Subcutaneous abdominal adipose tissue (tissue), 5 donors: ENCODE measurements around the gene MMP17.

Source experiments
- H3K27ac ChIP-seq: one replicate; pipeline ENCODE4 v1.7.0; 2013; ENCODE audit warnings: low read depth, mild to moderate bottlenecking, inconsistent platforms, low read length, moderate library complexity
- H3K27me3 ChIP-seq, 5 donors: one replicate each; pipeline ENCODE4 v1.7.0; 2013; ENCODE audit warnings: low read length in 5 of 5, inconsistent platforms in 1 of 5; ENCODE audit not compliant: control insufficient read depth in 5 of 5, insufficient read depth in 4 of 5
- H3K36me3 ChIP-seq, 5 donors: one replicate each; pipeline ENCODE4 v1.7.0; 2013; ENCODE audit warnings: low read length in 5 of 5; ENCODE audit not compliant: control insufficient read depth in 5 of 5, insufficient read depth in 5 of 5
- H3K4me1 ChIP-seq, 5 donors: one replicate each; pipeline ENCODE4 v1.7.0; 2013; ENCODE audit warnings: low read length in 5 of 5, mild to moderate bottlenecking in 3 of 5, moderate library complexity in 1 of 5; ENCODE audit not compliant: control insufficient read depth in 5 of 5, insufficient read depth in 5 of 5
- H3K4me3 ChIP-seq, 5 donors: one replicate each; pipeline ENCODE4 v1.7.0; 2013; ENCODE audit warnings: low read length in 5 of 5, low read depth in 1 of 5
- H3K9ac ChIP-seq, 5 donors: one replicate each; pipeline ENCODE4 v1.7.0; 2013; ENCODE audit warnings: low read length in 5 of 5, mild to moderate bottlenecking in 4 of 5, moderate library complexity in 3 of 5
- H3K9me3 ChIP-seq, 5 donors: one replicate each; pipeline ENCODE4 v1.7.0; 2013; ENCODE audit warnings: low read length in 5 of 5; ENCODE audit not compliant: control insufficient read depth in 5 of 5
- donor health status: healthy.
- donor health status: healthy.
- donor health status: healthy.
- donor health status: healthy.
- donor health status: healthy.

MMP17 gene

GRCh38 chr12:131827961-131828534, at the start of gene MMP17:
TSS of gene MMP17 (plus strand) at chr12:131828393. CDS start at chr12:131828495, 102 bp downstream.
- no peaks in the 10 kb centered on the region for H3K36me3 ChIP-seq
- no peak within 1 kb of the TSS for H3K27ac ChIP-seq
- H3K9ac ChIP-seq: peak within 1 kb of the TSS in 3 of 5 donors; percentile 21 to 73 (median 30)
- H3K4me3 ChIP-seq: peak within 1 kb of the TSS in 4 of 5 donors; percentile 60 to 70 (median 66)
- H3K27me3 ChIP-seq: peaks cover 0 to 42% (median 6%) of the 10 kb centered on the region in 5 donors
- peaks cover 0 to 61% (median 51%) of the 10 kb centered on the region in 5 donors for H3K4me1 ChIP-seq
- peaks cover 0 to 3% (median 0%) of the 10 kb centered on the region in 5 donors for H3K9me3 ChIP-seq

- Histone ChIP-seq H3K36me3 (peaks cover 12 to 69% (median 51%) of the 10 kb centered on the region in 5 donors), H3K27ac (no peak overlapping the region), H3K9me3 (no peaks in the 10 kb centered on the region)
Observed at GRCh38 chr12:131779027-131779426, 49.2 kb upstream of the MMP17 start.

DNA sequence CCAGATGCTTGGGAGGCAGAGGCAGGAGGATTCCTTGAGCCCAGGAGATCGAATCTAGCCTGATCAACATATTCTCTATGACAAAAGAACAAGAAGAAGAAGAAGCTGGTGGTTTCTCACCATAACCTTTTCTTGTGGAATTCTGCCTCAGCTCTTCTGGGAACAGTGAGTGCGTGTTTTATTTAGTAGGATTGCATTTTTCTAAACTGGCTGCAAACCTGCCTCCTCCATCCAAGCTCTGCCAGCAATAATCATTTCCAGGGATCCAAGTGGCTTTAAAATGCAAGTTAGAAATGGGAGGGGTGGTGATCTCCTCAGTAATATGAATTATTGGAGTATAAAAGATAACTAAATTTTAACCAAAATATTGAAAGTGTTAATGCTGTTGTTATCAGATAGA, 46.1 kb upstream of the MMP17 start:
- Histone ChIP-seq H3K9ac (no peak overlapping the region), H3K9me3 (no peaks in the 10 kb centered on the region), H3K36me3 (peaks cover 7 to 75% (median 59%) of the 10 kb centered on the region in 5 donors), H3K27ac (no peak overlapping the region), H3K4me3 (no peak overlapping the region), H3K27me3 (no peaks in the 10 kb centered on the region), H3K4me1 (peaks cover 0 to 11% (median 0%) of the 10 kb centered on the region in 5 donors)

More at GRCh38 chr12:131779027-131779426, 49.2 kb upstream of the MMP17 start:
- Histone ChIP-seq H3K9ac (no peak overlapping the region), H3K4me3 (no peak overlapping the region), H3K4me1 (peaks cover 0 to 11% (median 3%) of the 10 kb centered on the region in 5 donors), H3K27me3 (no peaks in the 10 kb centered on the region)

DNA sequence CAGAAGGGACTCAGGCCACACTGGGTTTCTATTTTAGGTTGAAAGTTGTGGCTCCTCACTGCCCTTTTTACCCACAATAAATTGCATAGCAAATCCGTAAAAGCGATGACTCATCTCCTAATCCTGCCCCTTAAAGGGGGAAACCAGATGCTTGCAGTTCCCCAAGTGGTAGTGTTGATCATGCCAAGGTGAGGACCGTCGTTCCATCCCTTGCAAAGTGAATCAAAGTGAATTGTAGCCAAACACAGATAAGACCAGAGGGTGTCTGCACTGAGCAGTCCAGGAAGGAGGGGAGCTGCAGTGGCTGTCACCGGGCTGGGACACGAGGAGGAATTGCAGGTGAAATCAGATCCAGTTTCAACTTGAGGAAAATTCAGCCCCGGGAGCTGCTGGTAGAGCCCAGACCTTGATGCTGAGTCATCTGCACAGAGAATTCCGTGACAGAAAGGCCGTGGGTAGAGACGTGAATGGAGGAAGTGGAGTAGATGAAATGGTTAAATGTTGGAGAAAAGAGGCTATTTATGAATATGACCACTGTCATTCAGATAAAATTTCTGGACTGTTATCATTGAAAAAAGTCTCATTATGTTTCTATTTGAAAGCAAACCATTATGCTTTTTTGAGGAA, 44.2 kb upstream of the MMP17 start:
- H3K27me3 ChIP-seq: no peaks in the 10 kb centered on the region
- H3K4me3 ChIP-seq: no peak overlapping the region
- peaks cover 7 to 78% (median 64%) of the 10 kb centered on the region in 5 donors for H3K36me3 ChIP-seq
- no peak overlapping the region for H3K27ac ChIP-seq
- peaks cover 0 to 11% (median 0%) of the 10 kb centered on the region in 5 donors for H3K4me1 ChIP-seq
- H3K9me3 ChIP-seq: no peaks in the 10 kb centered on the region
- H3K9ac ChIP-seq: no peak overlapping the region

GRCh38 chr12:131784909-131785762, 43.1 kb upstream of the MMP17 start:
- Histone ChIP-seq H3K9ac (no peak overlapping the region), H3K27ac (no peak overlapping the region), H3K4me3 (no peak overlapping the region), H3K9me3 (no peaks in the 10 kb centered on the region), H3K36me3 (peaks cover 7 to 78% (median 68%) of the 10 kb centered on the region in 5 donors), H3K27me3 (no peaks in the 10 kb centered on the region), H3K4me1 (peaks cover 0 to 11% (median 0%) of the 10 kb centered on the region in 5 donors)

- H3K36me3 ChIP-seq: peaks cover 9 to 78% (median 67%) of the 10 kb centered on the region in 5 donors
- no peak overlapping the region for H3K4me3 ChIP-seq
- no peaks in the 10 kb centered on the region for H3K27me3 ChIP-seq
- H3K4me1 ChIP-seq: peaks cover 0 to 11% (median 0%) of the 10 kb centered on the region in 5 donors
- no peak overlapping the region for H3K9ac ChIP-seq
- no peaks in the 10 kb centered on the region for H3K9me3 ChIP-seq
- no peak overlapping the region for H3K27ac ChIP-seq
Observed at GRCh38 chr12:131785763-131786330, 42.3 kb upstream of the MMP17 start.

DNA sequence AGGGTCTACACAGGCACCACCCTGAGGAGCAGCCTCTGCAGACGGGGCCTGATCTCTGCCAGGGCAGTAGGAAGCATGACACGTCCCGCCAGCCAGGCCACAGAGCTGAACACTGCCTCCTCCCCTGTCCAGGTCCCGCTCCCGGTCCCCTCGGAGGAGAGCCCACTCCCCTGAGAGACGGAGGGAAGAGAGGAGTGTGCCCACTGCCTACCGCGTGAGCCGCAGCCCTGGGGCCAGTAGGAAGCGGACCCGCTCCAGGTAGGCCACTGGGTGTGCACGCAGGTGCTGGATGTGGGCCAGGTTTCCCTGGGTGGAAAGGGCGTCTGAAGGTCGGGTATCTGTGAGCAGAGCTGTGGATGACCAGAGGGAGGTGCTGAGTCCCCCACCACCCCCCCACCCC, 41.9 kb upstream of the MMP17 start:
- Histone ChIP-seq H3K9me3 (no peaks in the 10 kb centered on the region), H3K27me3 (no peaks in the 10 kb centered on the region), H3K4me3 (no peak overlapping the region), H3K27ac (no peak overlapping the region), H3K36me3 (peaks cover 9 to 80% (median 66%) of the 10 kb centered on the region in 5 donors), H3K4me1 (peaks cover 0 to 11% (median 0%) of the 10 kb centered on the region in 5 donors), H3K9ac (no peak overlapping the region)

- peaks cover 0 to 4% (median 0%) of the 10 kb centered on the region in 5 donors for H3K4me1 ChIP-seq
- H3K36me3 ChIP-seq: peaks cover 6 to 84% (median 68%) of the 10 kb centered on the region in 5 donors
- H3K4me3 ChIP-seq: no peak overlapping the region
- no peaks in the 10 kb centered on the region for H3K9me3 ChIP-seq
- H3K9ac ChIP-seq: no peak overlapping the region
- H3K27ac ChIP-seq: no peak overlapping the region
- no peaks in the 10 kb centered on the region for H3K27me3 ChIP-seq
Observed at GRCh38 chr12:131787143-131787660, 41.0 kb upstream of the MMP17 start.

DNA sequence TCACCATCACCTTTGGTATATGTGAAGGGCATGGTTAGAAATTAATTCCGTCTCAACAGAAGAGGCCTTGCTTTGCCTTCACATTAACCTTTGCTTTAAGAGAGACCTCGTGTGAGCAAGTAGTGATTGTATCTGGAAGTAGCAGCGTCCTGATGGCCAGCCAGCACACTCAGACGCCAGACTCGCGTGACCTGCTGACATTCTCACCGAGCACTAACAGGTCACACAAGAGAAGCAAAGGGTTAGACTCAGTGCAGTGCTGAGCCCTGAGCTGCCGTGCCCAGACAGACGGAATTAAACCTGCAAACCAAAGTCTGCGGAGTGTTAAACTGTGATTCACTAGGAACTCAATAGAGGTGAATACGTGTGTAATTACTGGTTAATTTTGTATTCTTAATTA, 40.1 kb upstream of the MMP17 start:
- no peak overlapping the region for H3K4me3 ChIP-seq
- peaks cover 0 to 9% (median 0%) of the 10 kb centered on the region in 5 donors for H3K4me1 ChIP-seq
- no peak overlapping the region for H3K27ac ChIP-seq
- H3K9ac ChIP-seq: no peak overlapping the region
- no peaks in the 10 kb centered on the region for H3K9me3 ChIP-seq
- peaks cover 4 to 87% (median 72%) of the 10 kb centered on the region in 5 donors for H3K36me3 ChIP-seq
- H3K27me3 ChIP-seq: no peaks in the 10 kb centered on the region
